HG03460 (cell line): Measurements from ENCODE around the gene CFAP77.
"Not testable (repeated sequence)": the region's sequence is repeated elsewhere in the genome, so short reads cannot be mapped to it uniquely, and the experiment has no call there.

ENCODE experiments used
- ATAC-seq: cut with Tn5 transposase; IDR thresholded peaks from one replicate; pipeline ENCODE4 v1.9.1; 2021; ENCODE audit not compliant: unreplicated experiment

CFAP77 gene

DNA sequence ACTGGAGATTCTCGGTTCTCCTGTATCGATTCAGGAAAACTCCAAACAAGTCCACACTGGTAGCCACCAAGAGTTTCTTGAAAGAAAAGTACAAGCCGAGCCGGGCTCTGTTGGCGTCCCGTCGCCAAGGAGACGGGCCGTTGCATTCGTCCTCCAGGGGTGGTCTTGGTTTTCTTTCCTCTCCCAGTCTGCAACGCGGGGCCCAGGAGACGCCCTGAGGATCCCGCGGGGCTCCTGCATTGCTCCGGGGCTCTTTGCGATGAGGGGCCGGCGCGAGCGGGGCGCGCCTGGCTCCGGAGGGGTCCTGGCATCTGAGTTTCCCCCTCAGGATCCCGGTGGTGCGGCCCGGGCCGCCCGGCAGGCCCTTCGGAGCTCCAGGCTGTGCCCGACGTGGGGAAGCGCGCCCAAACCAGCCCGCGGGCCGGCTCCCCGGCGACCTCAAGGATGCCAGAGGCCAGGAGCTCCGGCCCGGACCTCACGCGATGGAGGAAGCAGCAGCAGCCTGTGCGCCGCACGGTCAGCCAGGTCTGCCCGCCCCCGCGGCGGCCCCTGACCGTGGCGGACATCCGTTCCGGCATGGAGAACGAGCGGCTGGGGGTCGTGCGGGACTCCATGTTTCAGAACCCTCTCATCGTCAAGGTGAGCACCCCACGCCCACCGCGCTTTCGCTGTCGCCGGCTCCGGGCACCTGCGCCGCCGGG, at the start of gene CFAP77:
Gene CFAP77 (plus strand): TSS at position 384 of the 701 bp plus-strand sequence. CDS start 61 bp downstream, at position 445.
- no peak for ATAC-seq

DNA sequence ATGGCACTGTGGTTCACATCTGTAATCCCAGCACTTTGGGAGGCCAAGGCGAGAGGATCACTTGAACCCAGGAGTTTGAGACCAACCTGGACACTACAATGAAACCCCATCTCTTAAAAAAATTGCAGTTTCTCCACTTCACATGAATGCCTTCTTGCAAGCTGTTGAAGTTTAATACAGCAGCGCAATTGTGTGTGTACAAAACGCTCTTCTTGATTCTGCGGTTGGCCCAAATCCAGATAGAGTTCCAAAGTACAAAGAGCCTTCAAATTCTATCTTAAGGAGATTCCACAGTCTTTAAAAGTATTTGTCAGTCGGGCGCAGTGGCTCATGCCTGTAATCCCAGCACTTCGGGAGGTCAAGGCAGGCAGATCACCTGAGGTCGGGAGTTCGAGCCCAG, 45.9 kb upstream of the CFAP77 start:
- no peak for ATAC-seq

- ATAC-seq = no peak
Measured at GRCh38 chr9:132365986-132366385, 44.0 kb upstream of the CFAP77 start.

GRCh38 chr9:132366481-132366880, 43.5 kb upstream of the CFAP77 start:
- ATAC-seq = no peak

- no peak for ATAC-seq
Measured at GRCh38 chr9:132367613-132368313, 42.2 kb upstream of the CFAP77 start.

DNA sequence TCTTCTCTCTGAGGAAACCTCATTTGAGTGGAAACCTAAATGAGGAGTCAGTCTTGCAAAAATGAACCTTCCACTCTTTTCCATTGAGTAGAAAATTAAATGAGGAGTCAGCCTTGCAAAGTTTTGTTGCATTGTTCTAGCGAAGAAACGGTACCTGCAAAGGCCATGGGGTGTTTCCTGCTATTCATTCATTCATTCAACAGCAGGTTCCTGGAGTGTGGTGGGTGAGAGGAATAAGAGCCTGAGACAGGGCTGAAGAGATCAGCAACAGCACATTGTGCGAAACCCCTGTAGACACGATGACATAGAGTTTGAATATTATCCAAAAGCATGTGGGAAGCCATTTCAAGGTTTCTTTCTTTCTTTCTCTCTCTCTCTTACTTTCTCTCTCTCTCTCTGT, 40.6 kb upstream of the CFAP77 start:
- ATAC-seq = no peak

DNA sequence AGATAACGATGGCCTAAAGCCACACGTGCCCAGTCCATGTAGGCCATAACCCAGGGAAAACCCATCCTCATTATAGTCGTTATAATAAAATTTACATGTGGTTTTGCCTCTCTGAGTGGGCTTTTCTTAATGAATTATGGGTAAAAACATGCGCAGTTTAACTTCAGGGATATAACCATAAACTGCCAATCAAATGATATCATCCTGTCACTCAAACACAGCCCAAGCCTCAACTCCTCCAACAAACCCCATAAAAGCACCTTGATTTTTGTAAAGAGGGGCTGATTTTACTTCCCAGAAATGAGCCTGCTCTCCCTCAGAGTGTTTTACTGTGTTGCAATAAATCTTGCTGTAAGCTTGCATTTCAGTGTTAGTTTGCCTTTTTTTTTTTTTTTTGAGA, 39.4 kb upstream of the CFAP77 start:
- ATAC-seq = no peak

DNA sequence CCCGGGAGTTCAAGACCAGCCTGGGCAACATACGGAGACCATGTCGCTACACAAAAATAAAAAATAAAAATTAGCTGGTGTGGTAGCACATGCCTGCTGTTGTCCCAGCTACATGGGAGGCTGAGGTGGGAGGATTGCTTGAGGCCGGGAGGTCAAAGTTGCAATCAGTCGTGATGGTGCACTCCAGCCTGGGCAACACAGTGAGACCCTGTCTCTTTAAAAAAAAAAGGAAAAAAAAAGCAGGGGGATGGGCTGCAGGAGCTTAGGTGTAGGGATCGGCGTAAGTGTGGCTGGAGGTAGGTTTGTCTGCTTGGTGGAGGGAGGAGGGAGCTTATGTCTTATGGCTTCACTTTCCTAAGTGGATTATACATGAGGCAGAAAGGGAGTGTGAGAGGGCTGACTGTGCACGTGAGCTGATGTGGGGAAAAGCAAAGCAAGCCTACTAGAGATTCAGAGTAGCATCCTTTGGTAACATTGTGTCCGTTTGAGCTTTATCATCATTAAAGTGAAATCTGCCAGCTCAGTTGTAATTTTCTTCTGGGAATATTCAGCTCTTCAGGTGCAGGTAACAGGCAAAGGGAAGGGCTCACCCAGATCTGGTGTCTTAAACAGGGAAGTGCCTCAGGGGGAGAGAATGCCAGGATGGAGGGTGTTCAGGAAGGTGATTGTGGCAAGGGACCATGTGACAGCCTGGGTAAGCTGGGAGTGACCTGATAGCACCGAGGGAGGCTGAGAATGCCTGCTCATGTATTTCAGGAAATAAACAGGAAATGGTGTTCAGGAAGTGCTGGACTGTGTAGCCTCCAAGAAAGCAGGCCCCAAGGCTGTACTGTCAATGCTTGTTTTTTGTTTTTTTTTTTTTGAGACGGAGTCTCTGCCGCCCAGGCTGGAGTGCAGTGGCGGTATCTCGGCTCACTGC, 37.6 kb upstream of the CFAP77 start:
- ATAC-seq = no peak

GRCh38 chr9:132377769-132378168, 32.2 kb upstream of the CFAP77 start:
- not testable (repeated sequence) for ATAC-seq

GRCh38 chr9:132378416-132378815, 31.6 kb upstream of the CFAP77 start:
- ATAC-seq = not testable (repeated sequence)

- peak; percentile 67 for ATAC-seq
Measured at GRCh38 chr9:132381966-132382541, 28.0 kb upstream of the CFAP77 start.

GRCh38 chr9:132383462-132383883, 26.5 kb upstream of the CFAP77 start:
- ATAC-seq = peak; percentile 52

DNA sequence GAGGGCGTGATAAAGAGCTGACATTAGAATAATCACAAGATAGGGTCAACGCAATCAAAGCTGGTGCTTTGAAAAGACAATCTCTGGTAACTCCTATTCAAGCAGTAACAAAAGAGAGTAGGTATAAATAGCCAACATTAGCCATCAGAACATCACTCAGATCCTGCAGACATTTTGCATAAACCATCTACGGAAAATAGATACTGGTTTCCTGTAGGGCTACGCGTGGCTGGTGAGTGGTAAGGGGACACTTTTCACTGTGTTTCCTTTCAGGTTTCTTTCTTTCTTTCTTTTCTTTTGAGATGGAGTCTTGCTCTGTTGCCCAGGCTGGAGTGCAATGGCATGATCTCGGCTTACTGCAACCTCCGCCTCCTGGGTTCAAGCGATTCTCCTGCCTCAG, 25.6 kb upstream of the CFAP77 start:
- ATAC-seq = no peak

DNA sequence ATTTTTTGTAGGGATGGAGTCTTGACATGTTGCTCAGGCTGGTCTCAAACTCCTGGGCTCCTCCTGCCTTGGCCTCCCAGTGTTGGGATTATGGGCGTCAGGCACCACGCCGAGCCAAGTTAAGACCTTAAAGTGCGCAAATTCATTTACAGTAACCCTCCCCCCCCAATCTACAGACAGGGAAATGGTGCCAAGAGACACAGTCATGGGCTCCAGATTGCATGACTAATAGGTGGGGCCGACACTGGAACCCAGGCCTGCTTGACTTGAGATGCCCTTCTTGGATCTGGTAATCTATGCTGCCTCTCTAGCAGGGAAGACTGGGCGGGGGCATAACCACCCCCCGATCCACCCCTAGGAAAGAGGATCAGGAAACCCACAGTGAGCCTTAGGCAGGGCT, 22.9 kb upstream of the CFAP77 start:
- no peak for ATAC-seq

DNA sequence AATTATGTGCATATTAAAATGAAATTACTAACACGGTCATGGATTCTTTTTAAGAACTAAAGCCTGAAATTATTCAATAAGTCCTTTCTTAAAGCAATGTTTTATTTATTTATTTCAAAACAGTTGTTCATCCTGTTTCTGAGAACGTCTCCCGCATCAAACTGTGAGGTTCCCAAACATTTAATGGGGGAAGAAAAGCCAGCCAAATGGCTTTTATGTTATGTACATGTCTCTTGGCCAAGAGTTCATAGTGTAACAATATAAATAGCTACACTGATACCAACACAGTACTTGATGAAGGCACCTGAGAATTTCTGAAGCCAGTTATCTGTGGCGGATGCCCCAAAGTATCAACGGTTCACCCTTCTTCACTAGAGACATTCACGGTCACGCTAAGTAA, 19.0 kb upstream of the CFAP77 start:
- ATAC-seq = no peak

GRCh38 chr9:132391449-132391848, 18.6 kb upstream of the CFAP77 start:
- ATAC-seq = no peak

- no peak for ATAC-seq
Measured at GRCh38 chr9:132395560-132395959, 14.5 kb upstream of the CFAP77 start.

- no peak for ATAC-seq
Measured at GRCh38 chr9:132401824-132402223, 8.2 kb upstream of the CFAP77 start.

DNA sequence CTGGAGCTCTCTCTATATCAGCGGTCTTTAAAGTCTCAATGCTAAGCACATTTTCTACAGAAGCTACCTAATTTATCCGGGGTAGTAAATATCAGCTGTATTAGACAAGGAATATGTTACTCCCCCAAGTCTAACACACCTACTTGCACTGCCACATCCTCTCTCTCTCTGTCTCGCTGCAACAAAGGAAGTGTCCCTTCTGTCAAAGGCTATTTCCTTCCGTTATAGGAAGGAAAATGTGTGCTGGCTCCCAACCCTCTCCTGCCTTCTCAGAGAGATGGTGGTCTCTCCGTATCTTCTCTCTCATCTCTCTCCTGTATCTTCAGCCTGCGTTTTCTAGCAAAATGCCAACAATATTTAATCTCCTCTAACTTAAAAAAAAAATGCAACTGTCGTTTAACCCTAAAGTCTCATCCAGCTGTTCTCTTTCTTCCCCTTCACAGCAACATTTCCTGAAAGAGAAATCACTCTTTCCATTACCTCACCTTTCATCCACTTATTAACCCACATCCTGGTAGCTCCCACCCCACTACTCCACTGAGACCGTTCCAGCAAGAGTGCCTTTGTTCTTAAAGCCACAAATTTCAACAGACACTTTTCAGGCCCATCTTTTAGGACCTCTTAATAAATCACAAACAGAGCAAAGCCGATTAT, 5.7 kb upstream of the CFAP77 start:
- ATAC-seq = no peak

- peak; percentile 64 for ATAC-seq
Measured at GRCh38 chr9:132406554-132407122, 3.4 kb upstream of the CFAP77 start, which contains the start of gene TTF1. TTF1 (minus strand) TSS chr9:132406840; CDS start chr9:132402821, 4,019 bp downstream.
